GM12864 (cell line): Measurements from ENCODE around the gene NIPA2.

Experiments
- DNase-seq: peaks from one replicate; pipeline ENCODE4 v3.0.0-alpha.2; 2011; ENCODE audit warnings: low read depth
- H3K4me3 ChIP-seq: 2 replicates; pipeline ENCODE4 v1.5.1; 2011; ENCODE audit warnings: mild to moderate bottlenecking, low read depth, low read length, control low read depth
- CTCF ChIP-seq: IDR thresholded peaks from 2 replicates; pipeline ENCODE4 v1.5.1; 2011; ENCODE audit warnings: low read depth, mild to moderate bottlenecking, moderate library complexity, low read length, control low read depth, inconsistent platforms; ENCODE audit errors: missing control alignments

Gene NIPA2

GRCh38 chr15:22881739-22882440 is 43.4 kb downstream of the NIPA2 start:
- H3K4me3 ChIP-seq: no peak overlapping the region
- TF ChIP-seq CTCF: no peak
- DNase-seq: no peak

GRCh38 chr15:22883196-22883595 is 44.7 kb downstream of the NIPA2 start:
- no peak for DNase-seq
- no peak for TF ChIP-seq CTCF
- no peak overlapping the region for H3K4me3 ChIP-seq

GRCh38 chr15:22884344-22884743 is 45.9 kb downstream of the NIPA2 start:
- no peak for DNase-seq
- peak; percentile 36 for TF ChIP-seq CTCF
- no peak overlapping the region for H3K4me3 ChIP-seq

- no peak overlapping the region for H3K4me3 ChIP-seq
- no peak for TF ChIP-seq CTCF
- no peak for DNase-seq
Observed at GRCh38 chr15:22885120-22885519, 46.7 kb downstream of the NIPA2 start.

GRCh38 chr15:22887157-22887951 is 48.9 kb downstream of the NIPA2 start:
- DNase-seq: no peak

GRCh38 chr15:22888120-22888859 is 49.8 kb downstream of the NIPA2 start:
- TF ChIP-seq CTCF: no peak
- H3K4me3 ChIP-seq: no peak overlapping the region
- DNase-seq: no peak

More at GRCh38 chr15:22887157-22887951, 48.9 kb downstream of the NIPA2 start:
- H3K4me3 ChIP-seq: no peak overlapping the region
- TF ChIP-seq CTCF: no peak
